Chondrocyte (in vitro differentiated cells): Measurements from ENCODE around the gene PTPRG. TPM values are rescaled to one million over a fixed set of nuclear protein-coding genes. Genes with fewer than 3 reads are reported as not detected.

Experiments
- DNase-seq: peaks from one replicate; pipeline ENCODE4 v3.0.0; 2021; ENCODE audit warnings: mixed read lengths, low spot score
- H3K27ac Mint-ChIP-seq: one replicate; pipeline ENCODE4 v1.8.0; 2021; ENCODE audit warnings: mild to moderate bottlenecking, moderate library complexity, mixed read lengths; ENCODE audit not compliant: unreplicated experiment
- H3K27me3 Mint-ChIP-seq: 2 replicates; pipeline ENCODE4 v1.8.0; 2021; ENCODE audit warnings: low read depth, mixed read lengths
- H3K36me3 Mint-ChIP-seq: 2 replicates; pipeline ENCODE4 v1.8.0; 2021; ENCODE audit warnings: low read depth, mixed read lengths
- H3K4me1 Mint-ChIP-seq: 2 replicates; pipeline ENCODE4 v1.8.0; 2021; ENCODE audit warnings: low read depth, mild to moderate bottlenecking, mixed read lengths
- H3K4me3 Mint-ChIP-seq: one replicate; pipeline ENCODE4 v1.8.0; 2021; ENCODE audit warnings: mild to moderate bottlenecking, moderate library complexity, mixed read lengths; ENCODE audit not compliant: unreplicated experiment
- H3K9me3 Mint-ChIP-seq: 2 replicates; pipeline ENCODE4 v1.8.0; 2021; ENCODE audit warnings: low read depth, mixed read lengths
- total RNA-seq: library from RNA; stranded (reverse); gene quantifications from 3 replicates; pipeline ENCODE4 v1.2.1, GENCODE V29; 2021
- TF ChIP-seq, protein P1 (sequence below): fragments of 200-600 bp; sonication (generic); IDR thresholded peaks from 2 replicates; pipeline ENCODE4 v1.5.0; 2021; ENCODE audit warnings: antibody characterized with exemption, mild to moderate bottlenecking, moderate library complexity

The PTPRG gene
- total RNA-seq, 1 donor from 2014 or later = 45.5 TPM

GRCh38 chr3:62149962-62150361, 588.6 kb downstream of the PTPRG start:
- Mint-ChIP-seq H3K4me1 (peaks cover 11% of the 10 kb centered on the region), H3K36me3 (peaks cover 2% of the 10 kb centered on the region), H3K27ac (no peak overlapping the region), H3K9me3 (no peaks in the 10 kb centered on the region), H3K27me3 (no peaks in the 10 kb centered on the region), H3K4me3 (no peak overlapping the region)
- DNase-seq = no peak
- TF ChIP-seq, protein P1, sequence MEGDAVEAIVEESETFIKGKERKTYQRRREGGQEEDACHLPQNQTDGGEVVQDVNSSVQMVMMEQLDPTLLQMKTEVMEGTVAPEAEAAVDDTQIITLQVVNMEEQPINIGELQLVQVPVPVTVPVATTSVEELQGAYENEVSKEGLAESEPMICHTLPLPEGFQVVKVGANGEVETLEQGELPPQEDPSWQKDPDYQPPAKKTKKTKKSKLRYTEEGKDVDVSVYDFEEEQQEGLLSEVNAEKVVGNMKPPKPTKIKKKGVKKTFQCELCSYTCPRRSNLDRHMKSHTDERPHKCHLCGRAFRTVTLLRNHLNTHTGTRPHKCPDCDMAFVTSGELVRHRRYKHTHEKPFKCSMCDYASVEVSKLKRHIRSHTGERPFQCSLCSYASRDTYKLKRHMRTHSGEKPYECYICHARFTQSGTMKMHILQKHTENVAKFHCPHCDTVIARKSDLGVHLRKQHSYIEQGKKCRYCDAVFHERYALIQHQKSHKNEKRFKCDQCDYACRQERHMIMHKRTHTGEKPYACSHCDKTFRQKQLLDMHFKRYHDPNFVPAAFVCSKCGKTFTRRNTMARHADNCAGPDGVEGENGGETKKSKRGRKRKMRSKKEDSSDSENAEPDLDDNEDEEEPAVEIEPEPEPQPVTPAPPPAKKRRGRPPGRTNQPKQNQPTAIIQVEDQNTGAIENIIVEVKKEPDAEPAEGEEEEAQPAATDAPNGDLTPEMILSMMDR = no peak

DNA sequence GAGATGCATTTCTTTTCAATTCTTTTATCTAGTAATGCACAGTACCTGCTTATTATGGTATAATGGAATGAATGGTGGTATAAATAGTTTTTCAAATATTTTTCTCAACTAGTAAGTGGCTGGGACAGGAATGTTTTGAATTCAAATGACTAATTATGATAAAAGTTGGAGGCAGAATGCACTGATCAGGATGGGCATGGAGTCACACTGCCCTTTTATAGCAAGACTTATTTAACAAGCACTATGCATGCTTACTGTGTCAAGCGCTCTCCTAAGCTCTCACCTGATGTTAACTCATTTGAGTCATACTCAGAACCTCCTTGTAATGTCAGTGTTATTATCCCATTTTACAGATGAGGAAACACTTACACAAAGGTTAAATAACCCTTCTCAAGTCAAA, 590.2 kb downstream of the PTPRG start:
- no peak overlapping the region for H3K27ac Mint-ChIP-seq
- peaks cover 2% of the 10 kb centered on the region for H3K36me3 Mint-ChIP-seq
- H3K9me3 Mint-ChIP-seq = no peaks in the 10 kb centered on the region
- H3K4me1 Mint-ChIP-seq = peaks cover 11% of the 10 kb centered on the region
- H3K27me3 Mint-ChIP-seq = no peaks in the 10 kb centered on the region
- TF ChIP-seq, protein P1 = no peak
- DNase-seq = no peak
- no peak overlapping the region for H3K4me3 Mint-ChIP-seq

DNA sequence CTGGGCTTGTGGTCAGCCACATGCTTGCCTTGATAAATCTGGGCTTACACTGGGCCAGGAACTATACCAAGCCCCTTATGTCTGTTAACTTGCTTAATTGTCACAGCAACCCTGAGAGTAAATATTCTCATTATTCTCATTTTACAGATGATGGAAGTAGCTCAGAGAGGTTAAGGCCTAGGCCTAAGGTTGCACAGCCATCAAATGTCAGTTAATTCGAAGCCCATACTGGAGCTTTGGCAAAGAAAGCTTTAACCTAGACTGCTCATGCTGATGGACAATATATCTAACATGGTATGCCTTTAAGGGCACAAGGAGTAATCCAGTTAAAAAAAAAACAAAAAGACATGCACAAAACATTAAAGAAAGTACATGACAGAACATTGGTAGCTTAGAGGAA, 591.9 kb downstream of the PTPRG start:
- H3K36me3 Mint-ChIP-seq = no peaks in the 10 kb centered on the region
- TF ChIP-seq, protein P1 = no peak
- peaks cover 20% of the 10 kb centered on the region for H3K4me1 Mint-ChIP-seq

DNA sequence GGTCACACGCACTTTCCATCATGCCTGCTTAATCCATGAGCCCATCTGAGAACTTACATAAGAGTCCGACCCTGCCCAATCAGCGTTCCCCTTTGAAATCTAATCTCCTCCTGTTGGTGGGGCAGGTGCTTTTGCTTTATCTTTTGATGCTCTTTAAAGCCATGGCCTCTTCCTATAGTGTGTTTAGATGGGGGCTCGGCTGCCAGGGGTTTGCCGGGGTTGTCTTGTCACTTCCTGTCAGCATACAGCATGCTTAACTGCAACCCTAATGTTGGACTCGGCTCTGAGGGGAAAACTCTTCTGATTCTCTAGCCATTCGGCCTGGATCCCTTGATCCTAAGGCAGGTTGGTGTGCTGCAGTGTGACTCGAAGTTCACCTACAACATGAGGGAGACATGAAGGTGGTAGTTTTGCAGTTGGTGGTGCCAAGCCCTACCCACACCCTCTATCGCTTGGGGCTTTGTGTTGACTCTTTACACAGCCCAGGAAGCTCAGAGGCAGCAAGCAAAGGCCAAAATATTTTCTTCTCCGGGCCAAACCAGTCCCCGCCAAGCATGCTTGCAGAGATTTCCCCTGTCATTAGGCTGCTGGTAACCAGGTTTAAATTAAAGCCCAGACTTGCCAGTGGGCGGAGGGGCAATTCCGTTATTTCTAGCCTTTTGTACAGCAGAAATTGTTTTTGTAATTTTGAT, 593.2 kb downstream of the PTPRG start:
- Mint-ChIP-seq H3K9me3 (no peaks in the 10 kb centered on the region), H3K36me3 (no peaks in the 10 kb centered on the region), H3K4me1 (peaks cover 31% of the 10 kb centered on the region), H3K4me3 (no peak overlapping the region), H3K27ac (no peak overlapping the region), H3K27me3 (no peaks in the 10 kb centered on the region)
- DNase-seq = no peak
- TF ChIP-seq, protein P1 = no peak

More for the DNA sequence above, 591.9 kb downstream of the PTPRG start:
- no peaks in the 10 kb centered on the region for H3K27me3 Mint-ChIP-seq
- H3K9me3 Mint-ChIP-seq = no peaks in the 10 kb centered on the region
- no peak overlapping the region for H3K4me3 Mint-ChIP-seq
- no peak overlapping the region for H3K27ac Mint-ChIP-seq
- no peak for DNase-seq

DNA sequence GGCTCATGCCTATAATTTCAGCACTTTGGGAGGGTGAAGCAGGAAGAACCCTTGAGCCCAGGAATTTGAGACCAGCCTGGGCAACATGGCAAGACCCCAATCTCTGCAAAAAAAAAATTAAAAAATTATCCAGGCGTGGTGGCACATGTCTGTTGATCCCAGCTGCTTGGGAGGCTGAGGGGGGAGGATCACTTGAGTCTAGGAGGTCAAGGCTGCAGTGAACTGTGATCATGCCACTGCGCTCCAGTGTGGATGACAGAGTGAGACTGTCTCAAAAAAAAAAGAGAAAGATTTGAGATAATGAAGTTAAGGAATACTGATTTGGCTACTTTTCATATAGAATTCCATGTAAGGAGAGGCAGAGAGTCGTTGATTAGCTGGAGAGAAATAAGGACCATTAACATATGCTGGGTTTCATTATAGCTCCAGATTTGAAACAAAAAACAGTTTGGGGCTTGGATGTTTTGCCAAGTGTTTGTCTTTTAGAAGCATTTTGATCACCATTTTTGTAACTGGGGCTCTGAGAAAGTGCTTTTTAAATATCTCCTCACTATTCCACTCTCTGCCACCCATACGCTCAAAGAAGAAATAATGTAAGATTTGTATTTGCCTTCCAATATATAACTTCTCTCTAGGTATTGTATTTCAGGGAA, 597.8 kb downstream of the PTPRG start:
- DNase-seq = no peak
- H3K36me3 Mint-ChIP-seq = peaks cover 1% of the 10 kb centered on the region
- H3K27ac Mint-ChIP-seq = peak overlapping the region; percentile 88
- TF ChIP-seq, protein P1 = no peak
- H3K4me3 Mint-ChIP-seq = no peak overlapping the region
- H3K27me3 Mint-ChIP-seq = no peaks in the 10 kb centered on the region
- no peaks in the 10 kb centered on the region for H3K9me3 Mint-ChIP-seq
- H3K4me1 Mint-ChIP-seq = peaks cover 50% of the 10 kb centered on the region
